Measurements from ENCODE around the gene GABPA.
"Not testable (repeated sequence)": the region's sequence is repeated elsewhere in the genome, so short reads cannot be mapped to it uniquely, and the experiment has no call there.

The GABPA gene

GRCh38 chr21:25776440-25776839, 41.7 kb downstream of the GABPA start:
- H3K27me3 ChIP-seq (ENCODE audit: control insufficient read depth in 1 of 2, insufficient read depth in 1 of 2, low read length in 2 of 2), result no peaks in the 10 kb centered on the region
- no peak overlapping the region for H3K23ac ChIP-seq (ENCODE audit: low read length in 2 of 2)

GRCh38 chr21:25778126-25778875, 43.5 kb downstream of the GABPA start:
- not testable (repeated sequence) for H3K9ac ChIP-seq (ENCODE audit: low read length); H2BK120ac ChIP-seq (ENCODE audit: low read depth, low read length); H3K36me3 ChIP-seq (ENCODE audit: control insufficient read depth in 1 of 2, insufficient read depth in 2 of 2, low read depth in 1 of 2, low read length in 2 of 2); DNase-seq; H3K4me3 ChIP-seq (ENCODE audit: insufficient read depth in 1 of 2, low read depth in 1 of 2, low read length in 2 of 2); H3K4me1 ChIP-seq (ENCODE audit: control insufficient read depth, insufficient read depth, low read depth, low read length); H2BK15ac ChIP-seq (ENCODE audit: low read depth, poor library complexity, severe bottlenecking); H3K18ac ChIP-seq (ENCODE audit: low read depth in 1 of 2, low read length in 2 of 2); H4K8ac ChIP-seq (ENCODE audit: low read length); H3K4ac ChIP-seq (ENCODE audit: low read depth in 1 of 2, low read length in 2 of 2); H3K27me3 ChIP-seq (ENCODE audit: control insufficient read depth in 1 of 2, insufficient read depth in 1 of 2, low read length in 2 of 2); H2BK5ac ChIP-seq (ENCODE audit: low read depth, low read length, poor library complexity, severe bottlenecking); H3K9me3 ChIP-seq (ENCODE audit: control insufficient read depth, low read length); H2BK12ac ChIP-seq (ENCODE audit: low read length in 2 of 2); H3K27ac ChIP-seq (ENCODE audit: low read length, poor library complexity, severe bottlenecking); H3K4me2 ChIP-seq (ENCODE audit: low read length, poor library complexity, severe bottlenecking); H2AK5ac ChIP-seq (ENCODE audit: low read length, severe bottlenecking); H3K14ac ChIP-seq (ENCODE audit: low read length in 2 of 2); H4K91ac ChIP-seq (ENCODE audit: low read length); H3K23ac ChIP-seq (ENCODE audit: low read length in 2 of 2); H2AFZ ChIP-seq (ENCODE audit: low read depth, low read length); H3K79me1 ChIP-seq (replicated peaks; ENCODE audit: low read length, poor library complexity, severe bottlenecking)
- WGBS, result 95% methylated on average over 39 of the region's 52 CpGs

More at GRCh38 chr21:25776440-25776839, 41.7 kb downstream of the GABPA start:
- H3K36me3 ChIP-seq (ENCODE audit: control insufficient read depth in 1 of 2, insufficient read depth in 2 of 2, low read depth in 1 of 2, low read length in 2 of 2), result no peaks in the 10 kb centered on the region
- H3K4me3 ChIP-seq (ENCODE audit: insufficient read depth in 1 of 2, low read depth in 1 of 2, low read length in 2 of 2), result no peak overlapping the region
- H3K27ac ChIP-seq (ENCODE audit: low read length, poor library complexity, severe bottlenecking), result no peak overlapping the region
- no peak overlapping the region for H3K9ac ChIP-seq (ENCODE audit: low read length)
- DNase-seq, result no peak
- H3K9me3 ChIP-seq (ENCODE audit: control insufficient read depth, low read length), result no peaks in the 10 kb centered on the region
- H4K91ac ChIP-seq (ENCODE audit: low read length), result no peak overlapping the region
- no peak overlapping the region for H3K18ac ChIP-seq (ENCODE audit: low read depth in 1 of 2, low read length in 2 of 2)
- 80% methylated on average over 2 of the region's 4 CpGs for WGBS
- H2BK120ac ChIP-seq (ENCODE audit: low read depth, low read length), result no peak overlapping the region
- H3K14ac ChIP-seq (ENCODE audit: low read length in 2 of 2), result no peak overlapping the region
- no peak overlapping the region for H2AK5ac ChIP-seq (ENCODE audit: low read length, severe bottlenecking)
- H3K4ac ChIP-seq (ENCODE audit: low read depth in 1 of 2, low read length in 2 of 2), result no peak overlapping the region
- H3K4me2 ChIP-seq (ENCODE audit: low read length, poor library complexity, severe bottlenecking), result no peak overlapping the region
- no peak overlapping the region for H2AFZ ChIP-seq (ENCODE audit: low read depth, low read length)
- no peak overlapping the region for H2BK12ac ChIP-seq (ENCODE audit: low read length in 2 of 2)
- no peaks in the 10 kb centered on the region for H3K79me1 ChIP-seq (replicated peaks; ENCODE audit: low read length, poor library complexity, severe bottlenecking)
- H3K4me1 ChIP-seq (ENCODE audit: control insufficient read depth, insufficient read depth, low read depth, low read length), result no peaks in the 10 kb centered on the region
- no peak overlapping the region for H2BK15ac ChIP-seq (ENCODE audit: low read depth, poor library complexity, severe bottlenecking)
- H4K8ac ChIP-seq (ENCODE audit: low read length), result no peak overlapping the region
- H2BK5ac ChIP-seq (ENCODE audit: low read depth, low read length, poor library complexity, severe bottlenecking), result no peak overlapping the region

- H3K4me1 ChIP-seq (ENCODE audit: control insufficient read depth, insufficient read depth, low read depth, low read length), result no peaks in the 10 kb centered on the region
- no peaks in the 10 kb centered on the region for H3K9me3 ChIP-seq (ENCODE audit: control insufficient read depth, low read length)
Observed at GRCh38 chr21:25788677-25789076, 53.9 kb downstream of the GABPA start.

GRCh38 chr21:25790122-25790877, 55.5 kb downstream of the GABPA start:
- H3K9ac ChIP-seq (ENCODE audit: low read length), result peak overlapping the region; percentile 74
- WGBS, result 43% methylated on average over 6 of the region's 7 CpGs
- peak overlapping the region; percentile 33 for H2BK15ac ChIP-seq (ENCODE audit: low read depth, poor library complexity, severe bottlenecking)
- no peaks in the 10 kb centered on the region for H3K36me3 ChIP-seq (ENCODE audit: control insufficient read depth in 1 of 2, insufficient read depth in 2 of 2, low read depth in 1 of 2, low read length in 2 of 2)
- peak overlapping the region; percentile 37 to 66 for H3K18ac ChIP-seq (ENCODE audit: low read depth in 1 of 2, low read length in 2 of 2)
- H2BK5ac ChIP-seq (ENCODE audit: low read depth, low read length, poor library complexity, severe bottlenecking), result no peak overlapping the region
- H3K27me3 ChIP-seq (ENCODE audit: control insufficient read depth in 1 of 2, insufficient read depth in 1 of 2, low read length in 2 of 2), result peaks cover 0 to 9% of the 10 kb centered on the region in 2 experiments
- no peaks in the 10 kb centered on the region for H3K4me1 ChIP-seq (ENCODE audit: control insufficient read depth, insufficient read depth, low read depth, low read length)
- H3K4me2 ChIP-seq (ENCODE audit: low read length, poor library complexity, severe bottlenecking), result peak overlapping the region; percentile 81
- H3K14ac ChIP-seq (ENCODE audit: low read length in 2 of 2), result no peak overlapping the region
- peak; percentile 47 for DNase-seq
- H4K8ac ChIP-seq (ENCODE audit: low read length), result peak overlapping the region; percentile 27
- peak overlapping the region in 1 of 2 experiments; percentile 26 for H3K4ac ChIP-seq (ENCODE audit: low read depth in 1 of 2, low read length in 2 of 2)
- no peaks in the 10 kb centered on the region for H3K79me1 ChIP-seq (replicated peaks; ENCODE audit: low read length, poor library complexity, severe bottlenecking)
- no peak overlapping the region for H2AK5ac ChIP-seq (ENCODE audit: low read length, severe bottlenecking)
- no peak overlapping the region for H3K27ac ChIP-seq (ENCODE audit: low read length, poor library complexity, severe bottlenecking)
- peak overlapping the region in 1 of 2 experiments; percentile 63 for H2BK12ac ChIP-seq (ENCODE audit: low read length in 2 of 2)
- H2BK120ac ChIP-seq (ENCODE audit: low read depth, low read length), result no peak overlapping the region
- peak overlapping the region; percentile 69 for H2AFZ ChIP-seq (ENCODE audit: low read depth, low read length)
- H4K91ac ChIP-seq (ENCODE audit: low read length), result no peak overlapping the region
- H3K23ac ChIP-seq (ENCODE audit: low read length in 2 of 2), result no peak overlapping the region
- H3K4me3 ChIP-seq (ENCODE audit: insufficient read depth in 1 of 2, low read depth in 1 of 2, low read length in 2 of 2), result peak overlapping the region in 1 of 2 experiments; percentile 76
- no peaks in the 10 kb centered on the region for H3K9me3 ChIP-seq (ENCODE audit: control insufficient read depth, low read length)

More at GRCh38 chr21:25788677-25789076, 53.9 kb downstream of the GABPA start:
- Histone ChIP-seq H2BK5ac (ENCODE audit: low read depth, low read length, poor library complexity, severe bottlenecking) (no peak overlapping the region), H2AFZ (ENCODE audit: low read depth, low read length) (no peak overlapping the region), H3K27ac (ENCODE audit: low read length, poor library complexity, severe bottlenecking) (no peak overlapping the region), H3K23ac (ENCODE audit: low read length in 2 of 2) (no peak overlapping the region), H4K8ac (ENCODE audit: low read length) (no peak overlapping the region), H3K18ac (ENCODE audit: low read depth in 1 of 2, low read length in 2 of 2) (no peak overlapping the region), H2BK15ac (ENCODE audit: low read depth, poor library complexity, severe bottlenecking) (no peak overlapping the region), H2AK5ac (ENCODE audit: low read length, severe bottlenecking) (no peak overlapping the region), H3K4me2 (ENCODE audit: low read length, poor library complexity, severe bottlenecking) (no peak overlapping the region), H3K14ac (ENCODE audit: low read length in 2 of 2) (no peak overlapping the region), H2BK12ac (ENCODE audit: low read length in 2 of 2) (no peak overlapping the region), H3K79me1 (replicated peaks; ENCODE audit: low read length, poor library complexity, severe bottlenecking) (no peaks in the 10 kb centered on the region), H2BK120ac (ENCODE audit: low read depth, low read length) (no peak overlapping the region), H3K4ac (ENCODE audit: low read depth in 1 of 2, low read length in 2 of 2) (no peak overlapping the region), H3K4me3 (ENCODE audit: insufficient read depth in 1 of 2, low read depth in 1 of 2, low read length in 2 of 2) (no peak overlapping the region), H3K36me3 (ENCODE audit: control insufficient read depth in 1 of 2, insufficient read depth in 2 of 2, low read depth in 1 of 2, low read length in 2 of 2) (no peaks in the 10 kb centered on the region), H3K27me3 (ENCODE audit: control insufficient read depth in 1 of 2, insufficient read depth in 1 of 2, low read length in 2 of 2) (peaks cover 0 to 9% of the 10 kb centered on the region in 2 experiments), H4K91ac (ENCODE audit: low read length) (no peak overlapping the region), H3K9ac (ENCODE audit: low read length) (no peak overlapping the region)
- no peak for DNase-seq
- 75% methylated on average over 6 of the region's 6 CpGs for WGBS

Data from mesenchymal stem cell (in vitro differentiated cells and primary cell).